ENCODE measurements around the gene SCN1B. TPM values are rescaled to one million over a fixed set of nuclear protein-coding genes. Genes with fewer than 3 reads are reported as not detected.

Gene SCN1B
- total and polyA plus RNA-seq, 5 donors, result 74.3 to 134 (median 88.1) TPM

- intact Hi-C loops (cut with DNase I), result no loop called here
- Histone ChIP-seq H3K4me1 (ENCODE audit: control insufficient read depth, insufficient read depth, low read length) (no peaks in the 10 kb centered on the region), H3K27me3 (ENCODE audit: control insufficient read depth, insufficient read depth) (no peaks in the 10 kb centered on the region), H3K4me3 (ENCODE audit: low read length) (no peak overlapping the region), H3K9me3 (ENCODE audit: control insufficient read depth, low read length) (no peaks in the 10 kb centered on the region), H3K27ac (ENCODE audit: low read length) (no peak overlapping the region)
- no peak for ATAC-seq
- 82% methylated on average over 6 of the region's 6 CpGs for WGBS
- DNase-seq, result no peak
Measured at GRCh38 chr19:35081201-35081600, 50.9 kb downstream of the SCN1B start.

GRCh38 chr19:35083691-35084508 lies 53.6 kb downstream of the SCN1B start:
- H3K27me3 ChIP-seq (ENCODE audit: control insufficient read depth, insufficient read depth), result no peaks in the 10 kb centered on the region
- no peaks in the 10 kb centered on the region for H3K4me1 ChIP-seq (ENCODE audit: control insufficient read depth, insufficient read depth, low read length)
- intact Hi-C loops (cut with DNase I), result no loop called here
- 77% methylated on average over 15 of the region's 15 CpGs for WGBS
- no peak overlapping the region for H3K27ac ChIP-seq (ENCODE audit: low read length)
- H3K9me3 ChIP-seq (ENCODE audit: control insufficient read depth, low read length), result no peaks in the 10 kb centered on the region
- DNase-seq (no peak), ATAC-seq (no peak)
- H3K4me3 ChIP-seq (ENCODE audit: low read length), result no peak overlapping the region

- Histone ChIP-seq H3K27me3 (ENCODE audit: control insufficient read depth, insufficient read depth) (no peaks in the 10 kb centered on the region), H3K4me1 (ENCODE audit: control insufficient read depth, insufficient read depth, low read length) (no peaks in the 10 kb centered on the region), H3K9me3 (ENCODE audit: control insufficient read depth, low read length) (no peaks in the 10 kb centered on the region), H3K4me3 (ENCODE audit: low read length) (no peak overlapping the region), H3K27ac (ENCODE audit: low read length) (no peak overlapping the region)
- no peak for DNase-seq
- intact Hi-C loops (cut with DNase I), result no loop called here
- no peak for ATAC-seq
- WGBS, result 87% methylated on average over 3 of the region's 3 CpGs
Measured at GRCh38 chr19:35084509-35084762, 54.2 kb downstream of the SCN1B start.

GRCh38 chr19:35085947-35086346 lies 55.7 kb downstream of the SCN1B start:
- H3K4me1 ChIP-seq (ENCODE audit: control insufficient read depth, insufficient read depth, low read length), result no peaks in the 10 kb centered on the region
- H3K27me3 ChIP-seq (ENCODE audit: control insufficient read depth, insufficient read depth), result no peaks in the 10 kb centered on the region
- intact Hi-C loops (cut with DNase I), result no loop called here
- DNase-seq, result no peak
- no peak overlapping the region for H3K27ac ChIP-seq (ENCODE audit: low read length)
- 66% methylated on average over 6 of the region's 6 CpGs for WGBS
- H3K9me3 ChIP-seq (ENCODE audit: control insufficient read depth, low read length), result no peaks in the 10 kb centered on the region
- ATAC-seq, result no peak
- no peak overlapping the region for H3K4me3 ChIP-seq (ENCODE audit: low read length)

GRCh38 chr19:35086455-35086854 lies 56.2 kb downstream of the SCN1B start:
- whole genome bisulfite sequencing, result 70% methylated on average over 8 of the region's 8 CpGs
- Histone ChIP-seq H3K9me3 (ENCODE audit: control insufficient read depth, low read length) (no peaks in the 10 kb centered on the region), H3K27me3 (ENCODE audit: control insufficient read depth, insufficient read depth) (no peaks in the 10 kb centered on the region), H3K27ac (ENCODE audit: low read length) (no peak overlapping the region), H3K4me1 (ENCODE audit: control insufficient read depth, insufficient read depth, low read length) (no peaks in the 10 kb centered on the region), H3K4me3 (ENCODE audit: low read length) (no peak overlapping the region)
- intact Hi-C loops (cut with DNase I), result no loop called here
- DNase-seq (no peak), ATAC-seq (no peak)

- ATAC-seq (no peak), DNase-seq (no peak)
- H3K4me1 ChIP-seq (ENCODE audit: control insufficient read depth, insufficient read depth, low read length), result no peaks in the 10 kb centered on the region
- intact Hi-C loops (cut with DNase I), result no loop called here
- H3K27me3 ChIP-seq (ENCODE audit: control insufficient read depth, insufficient read depth), result no peaks in the 10 kb centered on the region
- no peaks in the 10 kb centered on the region for H3K9me3 ChIP-seq (ENCODE audit: control insufficient read depth, low read length)
- no peak overlapping the region for H3K4me3 ChIP-seq (ENCODE audit: low read length)
- no peak overlapping the region for H3K27ac ChIP-seq (ENCODE audit: low read length)
Measured at GRCh38 chr19:35087393-35087792, 57.1 kb downstream of the SCN1B start.

- intact Hi-C loops (cut with DNase I), result no loop called here
- WGBS, result 73% methylated on average over 8 of the region's 8 CpGs
- no peak overlapping the region for H3K27ac ChIP-seq (ENCODE audit: low read length)
- no peak for DNase-seq
- H3K9me3 ChIP-seq (ENCODE audit: control insufficient read depth, low read length), result no peaks in the 10 kb centered on the region
- no peak for ATAC-seq
- H3K27me3 ChIP-seq (ENCODE audit: control insufficient read depth, insufficient read depth), result no peaks in the 10 kb centered on the region
- no peak overlapping the region for H3K4me3 ChIP-seq (ENCODE audit: low read length)
- no peaks in the 10 kb centered on the region for H3K4me1 ChIP-seq (ENCODE audit: control insufficient read depth, insufficient read depth, low read length)
Measured at GRCh38 chr19:35088131-35088913, 58.1 kb downstream of the SCN1B start.

- Histone ChIP-seq H3K27me3 (ENCODE audit: control insufficient read depth, insufficient read depth) (no peaks in the 10 kb centered on the region), H3K27ac (ENCODE audit: low read length) (no peak overlapping the region), H3K4me3 (ENCODE audit: low read length) (no peak overlapping the region), H3K9me3 (ENCODE audit: control insufficient read depth, low read length) (no peaks in the 10 kb centered on the region), H3K4me1 (ENCODE audit: control insufficient read depth, insufficient read depth, low read length) (no peaks in the 10 kb centered on the region)
- intact Hi-C loops (cut with DNase I), result no loop called here
- ATAC-seq, result no peak
- DNase-seq, result no peak
- WGBS, result 85% methylated on average over 8 of the region's 8 CpGs
Measured at GRCh38 chr19:35089554-35089953, 59.3 kb downstream of the SCN1B start.

Other genes starting within 250 kb of the SCN1B start
- gene ZNF30, start 103.6 kb upstream of the SCN1B start, total RNA-seq, result 1 to 10 TPM; 1.4 to 3.4 (median 3.1) TPM
- 1.8 TPM for gene ZNF30, start 103.6 kb upstream of the SCN1B start, polyA plus RNA-seq
- gene ZNF792, start 66.2 kb upstream of the SCN1B start, total RNA-seq, result 1 to 10 TPM; 3.3 to 5.1 (median 4.3) TPM
- gene ZNF792, start 66.2 kb upstream of the SCN1B start, polyA plus RNA-seq, result 1.1 TPM
- 10 to 100 TPM; 27.9 to 37.4 (median 32.7) TPM for gene GRAMD1A, start 30.1 kb upstream of the SCN1B start, total RNA-seq
- 32.0 TPM for gene GRAMD1A, start 30.1 kb upstream of the SCN1B start, polyA plus RNA-seq
- gene HPN, start 11.3 kb downstream of the SCN1B start, total RNA-seq, result 1 to 10 TPM; 3.9 to 7.0 (median 5.0) TPM
- 1.5 TPM for gene HPN, start 11.3 kb downstream of the SCN1B start, polyA plus RNA-seq
- gene FXYD3, start 85.4 kb downstream of the SCN1B start, total RNA-seq, result 1 to 10 TPM; 2.2 to 5.7 (median 4.3) TPM
- 5.2 TPM for gene FXYD3, start 85.4 kb downstream of the SCN1B start, polyA plus RNA-seq
- 10 to 100 TPM; 25.0 to 40.9 (median 32.5) TPM for gene LGI4, start 104.6 kb downstream of the SCN1B start, total RNA-seq
- gene LGI4, start 104.6 kb downstream of the SCN1B start, polyA plus RNA-seq, result 35.6 TPM
- 100 to 1,000 TPM; 441 to 544 (median 499) TPM for gene FXYD1, start 108.4 kb downstream of the SCN1B start, total RNA-seq
- gene FXYD1, start 108.4 kb downstream of the SCN1B start, polyA plus RNA-seq, result 289 TPM
- under 1 TPM in 1 of 4 donors, not detected in 3; 0.40 TPM for gene FXYD7, start 112.8 kb downstream of the SCN1B start, total RNA-seq
- 0.25 TPM for gene FXYD7, start 112.8 kb downstream of the SCN1B start, polyA plus RNA-seq
- 10 to 100 TPM; 22.5 to 46.3 (median 31.0) TPM for gene FXYD5, start 124.3 kb downstream of the SCN1B start, total RNA-seq
- gene FXYD5, start 124.3 kb downstream of the SCN1B start, polyA plus RNA-seq, result 31.8 TPM
- gene FAM187B, start 198.3 kb downstream of the SCN1B start, total RNA-seq, result not detected
- not detected for gene FAM187B, start 198.3 kb downstream of the SCN1B start, polyA plus RNA-seq
- 1 to 10 TPM; 4.6 to 8.9 (median 4.8) TPM for gene LSR, start 218.5 kb downstream of the SCN1B start, total RNA-seq
- 5.0 TPM for gene LSR, start 218.5 kb downstream of the SCN1B start, polyA plus RNA-seq
- gene USF2, start 238.5 kb downstream of the SCN1B start, total RNA-seq, result 100 to 1,000 TPM; 182 to 270 (median 239) TPM
- 332 TPM for gene USF2, start 238.5 kb downstream of the SCN1B start, polyA plus RNA-seq

Data from right cardiac atrium (tissue), 5 donors.